Lower leg skin (tissue), 3 donors: ENCODE measurements around the gene UCHL5.

ENCODE experiments used
- POLR2A ChIP-seq, 2 donors: fragments of 450-650 bp; IDR thresholded peaks; one replicate each; pipeline ENCODE4 v1.6.1; 2016 to 2017; ENCODE audit warnings: antibody characterized with exemption in 2 of 2, mild to moderate bottlenecking in 1 of 2, moderate library complexity in 1 of 2
- TF ChIP-seq, protein P1 (sequence below), 3 donors: fragments of 450-650 bp; IDR thresholded peaks; one replicate each; pipeline ENCODE4 v1.5.1; 2016; ENCODE audit warnings: antibody characterized with exemption in 3 of 3, mild to moderate bottlenecking in 3 of 3, moderate library complexity in 2 of 3

DNA sequence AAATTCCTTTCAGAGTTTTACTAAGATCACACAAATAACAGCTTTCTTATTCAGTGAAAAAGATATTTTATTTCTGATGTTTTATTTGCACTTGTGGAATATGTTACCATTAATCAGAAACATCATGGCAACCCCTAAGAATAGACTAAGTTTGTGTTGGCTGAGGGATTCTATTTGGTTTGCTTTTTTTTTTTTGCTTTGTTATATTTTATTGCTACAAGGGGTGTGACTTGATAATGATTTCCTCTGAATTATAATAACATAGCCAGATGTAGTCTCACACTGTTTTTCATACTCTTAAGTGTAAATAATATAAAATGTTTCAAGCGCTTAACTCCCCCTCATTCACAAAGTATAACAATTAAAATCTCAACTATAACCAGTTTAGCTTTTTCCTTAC lies 26.1 kb upstream of the UCHL5 start:
- TF ChIP-seq, protein P1, sequence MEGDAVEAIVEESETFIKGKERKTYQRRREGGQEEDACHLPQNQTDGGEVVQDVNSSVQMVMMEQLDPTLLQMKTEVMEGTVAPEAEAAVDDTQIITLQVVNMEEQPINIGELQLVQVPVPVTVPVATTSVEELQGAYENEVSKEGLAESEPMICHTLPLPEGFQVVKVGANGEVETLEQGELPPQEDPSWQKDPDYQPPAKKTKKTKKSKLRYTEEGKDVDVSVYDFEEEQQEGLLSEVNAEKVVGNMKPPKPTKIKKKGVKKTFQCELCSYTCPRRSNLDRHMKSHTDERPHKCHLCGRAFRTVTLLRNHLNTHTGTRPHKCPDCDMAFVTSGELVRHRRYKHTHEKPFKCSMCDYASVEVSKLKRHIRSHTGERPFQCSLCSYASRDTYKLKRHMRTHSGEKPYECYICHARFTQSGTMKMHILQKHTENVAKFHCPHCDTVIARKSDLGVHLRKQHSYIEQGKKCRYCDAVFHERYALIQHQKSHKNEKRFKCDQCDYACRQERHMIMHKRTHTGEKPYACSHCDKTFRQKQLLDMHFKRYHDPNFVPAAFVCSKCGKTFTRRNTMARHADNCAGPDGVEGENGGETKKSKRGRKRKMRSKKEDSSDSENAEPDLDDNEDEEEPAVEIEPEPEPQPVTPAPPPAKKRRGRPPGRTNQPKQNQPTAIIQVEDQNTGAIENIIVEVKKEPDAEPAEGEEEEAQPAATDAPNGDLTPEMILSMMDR (IDR thresholded peaks at IDR 0.05), result no peak
- no peak for TF ChIP-seq POLR2A (IDR thresholded peaks at IDR 0.05)
